B cell (primary cell): ENCODE measurements around the gene PPP1R10. TPM values are rescaled to one million over a fixed set of nuclear protein-coding genes. Genes with fewer than 3 reads are reported as not detected.
"Not testable (repeated sequence)": the region's sequence is repeated elsewhere in the genome, so short reads cannot be mapped to it uniquely, and the experiment has no call there.

Source experiments
- ATAC-seq: fragments of 200-7000 bp; cut with Tn5 transposase; one replicate; pipeline ENCODE4 v1.10.0; 2021; ENCODE audit warnings: low read depth, mild to moderate bottlenecking, moderate number of reproducible peaks, moderate library complexity
- CTCF ChIA-PET: fragments of 350-600 bp; sonication (Branson Sonifier 250); formaldehyde crosslinking; loops from one replicate; lab custom pipeline; 2021; ENCODE audit warnings: antibody characterized with exemption, inconsistent platforms; lab: Charles Lee
- POLR2A ChIA-PET: fragments of 350-600 bp; sonication (Branson Sonifier 250); formaldehyde crosslinking; loops from one replicate; lab custom pipeline; 2021; ENCODE audit warnings: antibody characterized with exemption; lab: Charles Lee
- DNase-seq: peaks from one replicate; pipeline ENCODE4 v3.0.0; 2013
- H2AFZ ChIP-seq: 2 replicates; pipeline ENCODE4 v1.6.1; 2012; ENCODE audit warnings: mild to moderate bottlenecking, low read depth, low read length; ENCODE audit not compliant: insufficient read depth, poor library complexity, severe bottlenecking
- H3K27ac ChIP-seq, 2 donors: 1 replicate in 1 of 2; 2 replicates in 1 of 2; pipeline ENCODE4 v1.5.1; 2012 to 2013; ENCODE audit warnings: low read length in 2 of 2, mild to moderate bottlenecking in 2 of 2, moderate library complexity in 1 of 2
- H3K27me3 ChIP-seq, 4 experiments: fragments of 200-600 bp in 1 of 4; sonication (generic) in 1 of 4; replicated peaks in 1 of 4; 1 replicate in 2 of 4; 2 replicates in 2 of 4; pipeline versions ENCODE4 v1.6.1 to v1.7.0; 2013 to 2016; ENCODE audit warnings: low read length in 3 of 4, mild to moderate bottlenecking in 2 of 4, mixed read lengths in 1 of 4, moderate library complexity in 1 of 4; ENCODE audit not compliant: insufficient read depth in 4 of 4, control insufficient read depth in 3 of 4; ENCODE audit errors: control extremely low read depth in 1 of 4
- H3K36me3 ChIP-seq, 2 experiments: replicated peaks in 1 of 2; 1 replicate in 1 of 2; 2 replicates in 1 of 2; pipeline versions ENCODE4 v1.6.1 to v1.7.1; 2013; ENCODE audit warnings: low read length in 1 of 2; ENCODE audit not compliant: insufficient read depth in 2 of 2, control insufficient read depth in 1 of 2; ENCODE audit errors: control extremely low read depth in 1 of 2, extremely low read depth in 1 of 2
- H3K4me1 ChIP-seq, 2 donors: fragments of 200-600 bp in 1 of 2; sonication (generic) in 1 of 2; 1 replicate in 1 of 2; 2 replicates in 1 of 2; pipeline versions ENCODE4 v1.5.1 to v1.6.1; 2013 to 2017; ENCODE audit warnings: low read length in 2 of 2; ENCODE audit not compliant: control insufficient read depth in 2 of 2, insufficient read depth in 2 of 2
- H3K4me2 ChIP-seq: replicated peaks from 2 replicates; pipeline ENCODE3; 2012; ENCODE audit warnings: mild to moderate bottlenecking, low read depth, low read length; ENCODE audit not compliant: poor library complexity, severe bottlenecking
- H3K4me3 ChIP-seq, 5 experiments: fragments of 200-600 bp in 1 of 5; sonication (generic) in 1 of 5; 1 replicate in 3 of 5; 2 replicates in 2 of 5; pipeline versions ENCODE4 v1.5.1 to v1.7.0; 2011 to 2016; ENCODE audit warnings: low read length in 4 of 5, mild to moderate bottlenecking in 4 of 5, low read depth in 2 of 5, control low read depth in 1 of 5, moderate library complexity in 1 of 5; ENCODE audit not compliant: insufficient read depth in 1 of 5; ENCODE audit errors: control extremely low read depth in 1 of 5, extremely low read depth in 1 of 5
- H3K79me2 ChIP-seq: fragments of 200-600 bp; sonication (generic); one replicate; pipeline ENCODE4 v1.6.0; 2016; ENCODE audit warnings: low read length; ENCODE audit not compliant: control insufficient read depth, insufficient read depth
- H3K9ac ChIP-seq: fragments of 200-600 bp; sonication (generic); 2 replicates; pipeline ENCODE4 v1.6.1; 2017; ENCODE audit warnings: mild to moderate bottlenecking, low read length, moderate library complexity
- H3K9me3 ChIP-seq, 3 donors: one replicate each; pipeline versions ENCODE4 v1.6.1 to v1.7.1; 2013; ENCODE audit warnings: low read length in 2 of 3; ENCODE audit not compliant: control insufficient read depth in 2 of 3, insufficient read depth in 1 of 3; ENCODE audit errors: control extremely low read depth in 1 of 3
- H4K20me1 ChIP-seq: 2 replicates; pipeline ENCODE4 v1.6.0; 2012; ENCODE audit warnings: mild to moderate bottlenecking, low read length; ENCODE audit not compliant: insufficient read depth, control insufficient read depth, poor library complexity, severe bottlenecking
- H3K27ac Mint-ChIP-seq: one replicate; pipeline ENCODE4 v1.8.0; 2021; ENCODE audit warnings: mixed read lengths
- H3K27me3 Mint-ChIP-seq: one replicate; pipeline ENCODE4 v1.8.0; 2021; ENCODE audit warnings: mixed read lengths
- H3K4me1 Mint-ChIP-seq: one replicate; pipeline ENCODE4 v1.8.0; 2021; ENCODE audit warnings: mixed read lengths
- H3K4me3 Mint-ChIP-seq: one replicate; pipeline ENCODE4 v1.8.0; 2021; ENCODE audit warnings: mixed read lengths
- H3K9me3 Mint-ChIP-seq: one replicate; pipeline ENCODE4 v1.8.0; 2022; ENCODE audit warnings: mixed read lengths; ENCODE audit not compliant: insufficient read depth
- CTCF ChIP-seq: fragments of 200-600 bp; IDR thresholded peaks from one replicate; pipeline ENCODE4 v1.8.0; 2022; ENCODE audit warnings: antibody characterized with exemption, mild to moderate bottlenecking
- EZH2 ChIP-seq: IDR thresholded peaks from 2 replicates; pipeline ENCODE4 v1.6.1; 2012; ENCODE audit warnings: borderline replicate concordance, low read depth, mild to moderate bottlenecking, moderate library complexity, low read length; ENCODE audit not compliant: insufficient read depth, poor library complexity, severe bottlenecking
- WGBS: methylation state at CpG from one replicate; pipeline ENCODE4 v1.1.5; 2013; ENCODE audit warnings: missing lambda C conversion rate; ENCODE audit not compliant: insufficient coverage; 5-methylcytosine and 5-hydroxymethylcytosine counted together
- intact Hi-C: fragments of 100-400 bp; cut with micrococcal nuclease; formaldehyde crosslinking; loops from one replicate; pipeline ENCODE4 v1.10.0; 2022
- polyA plus RNA-seq: library from polyadenylated mRNA; depleted of rRNA; stranded (reverse); fragments of >200 nt; gene quantifications from 2 replicates; pipeline ENCODE4 v1.2.3, GENCODE V29; 2012
- total RNA-seq, 2 donors: library from RNA; stranded (reverse); fragments of 120-200 nt in 1 of 2; gene quantifications; 1 replicate in 1 of 2; 2 replicates in 1 of 2; pipeline versions ENCODE4 v1.2.3 to v1.2.4, GENCODE V29; 2013 to 2022

PPP1R10 gene
- total and polyA plus RNA-seq, 2 donors (not counting 1 experiment from before 2014, with no cell fraction given) = 40.7 to 177 TPM

DNA sequence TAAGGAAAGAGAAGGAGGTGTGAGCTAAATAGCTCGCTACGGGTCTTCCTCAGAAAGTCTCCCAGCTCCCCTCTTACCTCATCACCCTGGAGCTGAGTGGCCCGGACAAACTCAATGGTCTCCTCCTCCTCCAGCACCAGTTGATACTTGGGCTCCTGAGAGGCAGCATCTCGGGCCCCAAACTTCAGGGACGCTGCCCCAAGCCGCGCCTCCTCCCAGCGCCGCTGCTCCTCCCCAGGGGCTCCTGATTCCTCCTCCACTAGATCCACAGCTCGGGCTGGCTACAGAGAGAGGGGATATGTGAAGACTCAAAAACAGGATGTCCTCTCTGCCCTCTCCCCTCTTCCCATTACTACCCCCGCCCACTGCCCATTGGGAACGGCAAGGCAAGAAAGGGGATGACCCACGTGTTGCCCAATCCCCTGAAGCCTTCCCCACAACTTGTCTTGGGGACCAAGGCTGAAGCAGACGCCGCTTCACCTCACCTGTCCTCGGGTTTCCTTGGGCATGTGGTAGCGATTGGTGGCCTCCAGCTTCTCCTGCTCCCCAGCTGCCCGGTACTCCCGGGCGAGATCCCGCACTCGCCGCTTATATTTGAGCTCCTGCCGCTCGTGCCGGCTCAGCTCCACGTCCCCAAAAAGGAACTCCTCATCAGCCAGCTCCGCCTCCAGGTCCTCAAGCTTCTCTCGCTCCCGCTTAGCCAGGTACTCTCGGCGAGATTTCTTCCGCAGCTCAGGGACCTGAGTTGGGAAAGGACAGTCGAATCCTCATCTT, 48.1 kb upstream of the PPP1R10 start:
- WGBS = 97% methylated on average over 28 of the region's 34 CpGs
- ATAC-seq = no peak
- Histone ChIP-seq H3K4me3 (no peak overlapping the region), H3K27ac (no peak overlapping the region), H3K9ac (no peak overlapping the region), H3K4me1 (no peaks in the 10 kb centered on the region), H4K20me1 (no peaks in the 10 kb centered on the region), H2AFZ (no peak overlapping the region), H3K36me3 (peaks cover 14 to 66% of the 10 kb centered on the region in 2 experiments), H3K27me3 (no peaks in the 10 kb centered on the region), H3K79me2 (peaks cover 3% of the 10 kb centered on the region), H3K4me2 (no peak overlapping the region), H3K9me3 (no peaks in the 10 kb centered on the region)
- H3K27me3 Mint-ChIP-seq = no peaks in the 10 kb centered on the region
- H3K9me3 Mint-ChIP-seq = no peaks in the 10 kb centered on the region
- TF ChIP-seq EZH2 = no peak
- no peak for TF ChIP-seq CTCF
- DNase-seq = no peak
- ChIA-PET CTCF (interaction anchor here (0.6 to 0.8 kb wide), 2 partner anchors 87 to 181 kb away, joined by 3 read pairs; no protein-coding TSS in a partner anchor), POLR2A (no interaction called here)
- H3K4me3 Mint-ChIP-seq = no peak overlapping the region
- intact Hi-C loops = no loop called here
- H3K27ac Mint-ChIP-seq = no peak overlapping the region
- peaks cover 2% of the 10 kb centered on the region for H3K4me1 Mint-ChIP-seq

DNA sequence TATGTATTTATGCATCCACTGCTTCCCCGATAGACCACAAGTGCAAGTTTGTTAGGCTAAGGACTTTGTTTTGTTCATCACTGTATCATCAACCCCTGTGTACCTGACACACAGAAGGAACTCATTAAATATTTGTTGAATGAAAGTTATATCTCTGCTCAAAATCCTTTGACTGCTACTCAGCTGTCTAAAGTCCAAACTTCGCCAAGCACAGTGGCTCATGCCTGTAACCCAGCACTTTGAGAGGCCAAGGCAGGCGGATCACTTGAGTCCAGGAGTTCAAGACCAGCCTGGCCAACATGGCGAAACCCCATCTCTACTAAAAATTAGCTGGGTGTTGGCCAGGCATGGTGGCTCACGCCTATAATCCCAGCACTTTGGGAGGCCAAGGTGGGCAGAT, 40.9 kb upstream of the PPP1R10 start:
- H3K79me2 ChIP-seq, H3K4me2 ChIP-seq, H3K27ac ChIP-seq, CTCF ChIA-PET, H3K4me3 ChIP-seq, H3K9me3 Mint-ChIP-seq, H3K27me3 Mint-ChIP-seq, H3K4me1 ChIP-seq, ATAC-seq, H2AFZ ChIP-seq, intact Hi-C loops, H3K9me3 ChIP-seq, H3K27ac Mint-ChIP-seq, DNase-seq, H3K9ac ChIP-seq, POLR2A ChIA-PET, H4K20me1 ChIP-seq, H3K27me3 ChIP-seq, H3K4me1 Mint-ChIP-seq, H3K4me3 Mint-ChIP-seq: not testable (repeated sequence)
- H3K36me3 ChIP-seq = peaks cover 16 to 86% of the 10 kb centered on the region in 2 experiments
- WGBS = 94% methylated on average over 3 of the region's 5 CpGs
